LNCaP clone FGC (cell line): ENCODE data around the gene CCSER2.

ENCODE experiments used
- DNase-seq: peaks from one replicate; pipeline ENCODE4 v3.0.0-alpha.2; 2011; ENCODE audit warnings: low read depth
- H3K4me3 ChIP-seq: 2 replicates; pipeline ENCODE4 v1.5.1; 2011; ENCODE audit warnings: mild to moderate bottlenecking, low read depth, low read length, control low read depth
- TF ChIP-seq, protein P1 (sequence below): IDR thresholded peaks from 2 replicates; pipeline ENCODE4 v1.5.1; 2012; ENCODE audit warnings: mild to moderate bottlenecking; ENCODE audit not compliant: control insufficient read depth, insufficient read depth; ENCODE audit errors: extremely low read depth

CCSER2 gene

GRCh38 chr10:84415539-84416244 is 87.3 kb downstream of the CCSER2 start:
- H3K4me3 ChIP-seq: no peak overlapping the region
- TF ChIP-seq, protein P1, sequence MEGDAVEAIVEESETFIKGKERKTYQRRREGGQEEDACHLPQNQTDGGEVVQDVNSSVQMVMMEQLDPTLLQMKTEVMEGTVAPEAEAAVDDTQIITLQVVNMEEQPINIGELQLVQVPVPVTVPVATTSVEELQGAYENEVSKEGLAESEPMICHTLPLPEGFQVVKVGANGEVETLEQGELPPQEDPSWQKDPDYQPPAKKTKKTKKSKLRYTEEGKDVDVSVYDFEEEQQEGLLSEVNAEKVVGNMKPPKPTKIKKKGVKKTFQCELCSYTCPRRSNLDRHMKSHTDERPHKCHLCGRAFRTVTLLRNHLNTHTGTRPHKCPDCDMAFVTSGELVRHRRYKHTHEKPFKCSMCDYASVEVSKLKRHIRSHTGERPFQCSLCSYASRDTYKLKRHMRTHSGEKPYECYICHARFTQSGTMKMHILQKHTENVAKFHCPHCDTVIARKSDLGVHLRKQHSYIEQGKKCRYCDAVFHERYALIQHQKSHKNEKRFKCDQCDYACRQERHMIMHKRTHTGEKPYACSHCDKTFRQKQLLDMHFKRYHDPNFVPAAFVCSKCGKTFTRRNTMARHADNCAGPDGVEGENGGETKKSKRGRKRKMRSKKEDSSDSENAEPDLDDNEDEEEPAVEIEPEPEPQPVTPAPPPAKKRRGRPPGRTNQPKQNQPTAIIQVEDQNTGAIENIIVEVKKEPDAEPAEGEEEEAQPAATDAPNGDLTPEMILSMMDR: no peak
- peak; percentile 14 for DNase-seq

DNA sequence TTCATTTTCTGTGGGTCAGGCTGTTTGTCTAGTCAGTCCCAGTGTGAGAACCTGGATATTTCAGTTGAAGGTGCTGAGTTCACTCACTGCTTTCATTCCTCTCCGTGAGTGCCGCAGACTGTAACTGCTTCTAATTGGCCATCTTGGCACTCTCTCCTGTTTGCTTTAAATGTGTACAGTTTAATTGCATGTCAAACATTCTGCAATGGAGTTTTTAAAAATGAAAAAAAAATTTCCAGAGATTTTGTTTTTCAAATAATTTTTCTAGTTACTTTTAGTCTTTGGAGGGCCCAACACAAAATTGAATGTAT is 87.8 kb downstream of the CCSER2 start:
- no peak overlapping the region for H3K4me3 ChIP-seq
- TF ChIP-seq, protein P1: no peak
- peak; percentile 28 for DNase-seq

GRCh38 chr10:84423719-84424118 is 95.3 kb downstream of the CCSER2 start:
- DNase-seq: no peak
- H3K4me3 ChIP-seq: no peak overlapping the region
- TF ChIP-seq, protein P1: no peak

DNA sequence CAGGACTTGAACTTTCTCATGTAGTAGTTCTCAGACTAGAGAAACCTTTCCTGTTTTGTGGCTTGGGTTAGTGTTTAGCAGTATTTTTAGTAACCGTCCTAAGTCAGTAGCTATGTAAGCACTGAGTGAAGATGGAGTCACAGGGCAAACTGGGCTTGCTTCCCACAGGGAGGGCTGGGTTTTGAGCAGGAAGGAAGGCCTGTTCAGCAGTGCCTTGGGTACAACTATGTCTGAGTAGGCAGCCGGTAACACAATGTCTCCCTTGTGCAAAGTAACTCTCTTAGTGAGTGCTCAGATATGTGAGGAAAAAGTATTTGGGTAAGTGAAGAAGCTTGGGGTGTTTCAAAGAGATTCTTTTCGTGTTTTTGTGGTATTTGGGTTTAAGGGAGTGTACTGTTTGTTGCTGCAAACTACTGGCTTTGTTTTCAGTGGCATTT is 96.4 kb downstream of the CCSER2 start:
- TF ChIP-seq, protein P1: no peak
- DNase-seq: peak; percentile 84
- H3K4me3 ChIP-seq: peak overlapping the region; percentile 49

DNA sequence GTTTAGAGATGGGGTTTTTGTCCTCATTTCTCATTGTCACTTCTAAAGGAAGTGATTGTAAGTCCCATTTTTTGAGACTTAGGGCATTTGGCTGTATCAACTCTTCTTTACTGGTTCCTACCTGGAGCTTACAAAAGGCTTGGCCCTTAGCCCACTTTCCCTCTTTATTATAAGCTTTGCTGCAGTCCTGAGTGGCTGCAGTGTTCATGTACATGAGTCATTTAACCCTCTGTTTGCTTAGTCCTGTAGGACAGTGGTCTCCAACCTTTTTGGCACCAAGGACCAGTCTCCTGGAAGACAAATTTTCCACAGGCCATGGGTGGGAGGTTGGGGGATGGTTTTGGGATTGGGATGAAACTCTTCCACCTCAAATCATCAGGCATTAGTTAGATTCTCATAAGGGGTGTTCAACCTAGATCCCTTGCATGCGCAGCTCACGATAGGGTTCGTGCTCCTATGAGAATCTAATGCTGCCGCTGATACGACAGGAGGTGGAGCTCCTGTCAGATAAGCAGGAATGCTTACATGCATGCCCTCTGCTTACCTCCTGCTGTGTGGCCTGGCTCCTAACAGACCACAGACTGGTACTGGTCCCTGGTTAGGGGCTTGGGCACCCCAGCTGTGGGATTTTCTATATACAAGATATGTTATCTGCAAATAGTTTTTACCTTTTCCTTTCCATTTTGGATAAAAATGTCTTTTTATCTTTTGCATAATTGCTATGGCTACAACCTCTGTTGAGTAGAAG is 99.7 kb downstream of the CCSER2 start:
- no peak for DNase-seq
- no peak overlapping the region for H3K4me3 ChIP-seq
- TF ChIP-seq, protein P1: no peak

DNA sequence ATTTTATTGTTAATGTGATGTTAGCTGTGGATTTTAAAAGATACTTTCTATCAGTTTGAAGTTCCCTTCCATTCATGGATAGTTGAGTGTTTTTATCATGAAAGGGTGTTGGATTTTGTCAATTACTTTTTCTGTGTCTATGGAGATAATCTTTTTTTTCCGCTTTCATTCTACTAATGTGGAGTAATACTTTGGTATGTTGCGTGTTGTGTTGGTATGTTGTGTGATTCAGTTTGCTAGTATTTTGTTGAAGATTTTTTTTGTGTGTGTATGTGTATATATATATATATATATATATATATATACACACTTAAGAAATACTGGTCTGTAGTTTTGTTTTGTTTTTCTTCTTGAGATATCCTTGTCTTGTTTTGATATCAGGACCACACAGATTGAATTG is 100.3 kb downstream of the CCSER2 start:
- H3K4me3 ChIP-seq: no peak overlapping the region
- no peak for DNase-seq
- TF ChIP-seq, protein P1: no peak
